DMS53 treated with DMSO at 0.1 percent for 48 hours (cell line): ENCODE measurements around the gene EVX1.

ENCODE experiments used
- DNase-seq: peaks from one replicate; lab custom pipeline; 2025; ENCODE audit not compliant: unreplicated experiment; lab: John Stamatoyannopoulos, UW

Gene EVX1

DNA sequence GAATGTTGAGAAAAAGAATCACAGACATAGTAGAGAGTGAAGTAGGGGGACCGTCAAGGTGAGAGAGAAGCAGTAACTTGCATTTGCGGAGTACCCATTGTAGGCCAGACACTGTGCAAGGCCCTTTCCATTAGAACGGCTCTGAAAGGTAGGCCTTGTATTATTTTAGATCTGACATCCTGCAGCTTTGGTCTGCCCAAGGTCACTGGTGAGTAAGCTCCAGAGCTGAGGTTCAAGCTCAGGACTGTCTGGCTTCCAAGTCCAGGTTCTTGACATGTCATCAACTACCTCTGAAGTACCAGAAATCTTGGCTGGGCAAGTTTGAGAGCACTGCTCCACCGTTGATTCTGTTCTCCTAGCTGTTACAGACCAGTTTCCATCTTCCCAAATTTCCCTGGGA is 13.2 kb upstream of the EVX1 start:
- DNase-seq: no peak

- peak; percentile 57 for DNase-seq
Measured at GRCh38 chr7:27235387-27236311, 7.0 kb upstream of the EVX1 start.

GRCh38 chr7:27237735-27238334 is 4.8 kb upstream of the EVX1 start:
- DNase-seq: no peak

DNA sequence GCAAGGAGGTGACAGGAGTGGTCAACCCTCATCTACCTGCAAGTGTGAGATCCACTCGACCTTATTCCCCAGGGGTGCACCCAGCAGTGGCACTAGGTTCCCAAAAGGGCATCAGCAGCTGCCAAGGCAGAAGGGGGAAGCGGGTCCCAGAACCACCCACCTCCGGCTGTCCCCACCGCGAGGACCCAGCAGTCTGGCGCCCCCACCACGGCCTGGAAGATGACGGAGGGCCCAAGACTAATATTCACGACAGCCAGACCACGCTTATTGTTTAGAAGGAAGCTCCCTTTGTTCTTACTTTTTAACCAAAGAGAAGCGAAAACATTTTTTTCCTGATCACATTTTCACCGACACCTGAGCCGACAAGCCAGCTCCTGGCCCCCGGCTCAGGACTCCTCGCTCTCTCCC is 3.6 kb upstream of the EVX1 start:
- DNase-seq: no peak

- no peak for DNase-seq
Measured at GRCh38 chr7:27239387-27240014, 3.1 kb upstream of the EVX1 start.

- DNase-seq: no peak
Measured at GRCh38 chr7:27240015-27240731, 2.4 kb upstream of the EVX1 start.

DNA sequence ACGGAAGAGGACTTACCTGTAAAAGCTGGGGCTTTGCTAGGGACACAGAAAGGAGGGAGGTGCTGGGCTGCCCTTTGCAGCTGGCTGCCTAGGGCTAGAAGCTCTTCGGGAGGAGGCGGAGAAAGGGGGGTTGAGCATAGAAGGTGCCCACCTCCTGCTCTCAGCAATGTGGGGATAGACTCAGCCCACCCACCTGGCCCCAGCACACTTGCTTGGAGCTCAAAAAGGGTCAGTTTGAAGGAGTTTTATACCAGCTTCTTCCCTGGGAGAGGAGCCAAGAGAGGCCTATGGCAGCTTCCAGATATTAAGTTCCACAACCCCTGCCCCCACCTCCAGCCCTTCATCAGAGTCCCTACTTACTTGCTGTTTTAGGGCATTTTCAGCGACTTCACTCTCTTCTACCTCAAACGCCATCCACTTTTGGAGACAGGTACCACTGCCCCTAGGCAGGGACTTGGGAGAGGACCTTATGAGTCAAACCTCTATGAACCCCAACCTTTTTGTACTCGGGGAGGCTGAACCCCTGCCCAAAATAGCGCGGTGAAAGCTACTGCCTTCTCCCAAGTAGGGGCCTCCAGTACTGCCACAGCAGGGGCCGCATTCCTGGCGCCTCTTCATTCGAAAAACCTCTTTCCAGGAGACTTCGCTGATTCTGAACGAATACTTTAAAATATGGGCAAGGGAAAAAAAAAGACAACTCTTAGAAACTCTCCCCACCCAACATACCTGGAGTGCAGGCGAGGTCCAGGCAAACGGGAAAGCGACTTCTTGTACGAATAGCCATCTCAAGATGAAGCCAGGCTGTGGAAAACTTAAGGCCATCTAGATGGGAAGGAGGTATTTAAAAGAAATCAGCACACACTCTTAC is 1.2 kb upstream of the EVX1 start:
- DNase-seq: no peak

DNA sequence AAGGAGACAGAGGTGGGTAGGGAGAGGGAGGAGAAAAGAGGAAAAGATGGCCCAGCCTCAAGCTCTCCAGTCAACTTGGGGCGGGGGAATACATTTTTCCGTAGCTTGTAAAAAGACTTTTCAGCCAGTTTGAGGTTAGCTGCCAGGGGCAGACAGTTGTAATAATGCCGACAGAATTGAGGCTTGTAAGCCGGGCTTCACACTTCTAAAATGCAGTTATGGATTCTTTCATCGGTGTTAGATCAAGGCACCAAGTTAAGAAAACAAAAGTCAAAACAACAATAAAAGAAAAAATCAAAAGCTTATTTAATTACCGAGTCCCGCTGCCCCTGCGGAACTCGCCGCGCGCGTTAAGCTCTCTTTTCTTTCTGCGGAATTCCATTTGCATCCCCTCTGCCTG is 448 bp upstream of the EVX1 start:
- DNase-seq: no peak

GRCh38 chr7:27243340-27244163 is 950 bp downstream of the EVX1 start:
- DNase-seq: no peak

DNA sequence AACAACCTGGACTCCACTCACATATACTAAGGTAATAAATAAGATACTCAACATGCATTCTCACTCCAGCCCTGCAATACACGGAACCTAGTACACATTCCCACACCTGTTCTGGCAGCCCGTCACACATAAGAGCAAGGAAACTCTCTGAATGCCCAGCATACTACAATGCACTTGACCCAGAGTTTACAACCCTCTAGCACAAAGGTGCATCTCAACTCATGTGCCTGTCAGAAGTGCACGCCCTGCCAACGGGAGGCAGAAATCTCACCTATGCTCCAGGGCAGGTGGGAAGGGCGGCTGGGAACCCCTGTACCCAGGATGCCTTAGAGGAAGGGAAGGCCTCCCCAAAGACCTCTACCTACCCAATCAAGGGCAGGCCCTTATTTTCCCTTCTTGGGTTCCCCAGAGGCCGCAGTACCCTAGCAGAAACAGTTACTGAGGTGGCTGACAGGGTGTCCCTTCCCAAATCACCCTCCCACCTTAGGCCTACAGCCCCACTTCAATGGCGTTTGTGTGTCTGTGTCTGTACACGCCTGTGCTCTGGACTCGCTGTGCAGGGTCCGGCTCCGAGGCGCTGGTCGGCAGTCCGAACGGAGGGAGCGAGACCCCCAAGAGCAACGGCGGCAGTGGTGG is 2.0 kb downstream of the EVX1 start:
- DNase-seq: peak; percentile 56

DNA sequence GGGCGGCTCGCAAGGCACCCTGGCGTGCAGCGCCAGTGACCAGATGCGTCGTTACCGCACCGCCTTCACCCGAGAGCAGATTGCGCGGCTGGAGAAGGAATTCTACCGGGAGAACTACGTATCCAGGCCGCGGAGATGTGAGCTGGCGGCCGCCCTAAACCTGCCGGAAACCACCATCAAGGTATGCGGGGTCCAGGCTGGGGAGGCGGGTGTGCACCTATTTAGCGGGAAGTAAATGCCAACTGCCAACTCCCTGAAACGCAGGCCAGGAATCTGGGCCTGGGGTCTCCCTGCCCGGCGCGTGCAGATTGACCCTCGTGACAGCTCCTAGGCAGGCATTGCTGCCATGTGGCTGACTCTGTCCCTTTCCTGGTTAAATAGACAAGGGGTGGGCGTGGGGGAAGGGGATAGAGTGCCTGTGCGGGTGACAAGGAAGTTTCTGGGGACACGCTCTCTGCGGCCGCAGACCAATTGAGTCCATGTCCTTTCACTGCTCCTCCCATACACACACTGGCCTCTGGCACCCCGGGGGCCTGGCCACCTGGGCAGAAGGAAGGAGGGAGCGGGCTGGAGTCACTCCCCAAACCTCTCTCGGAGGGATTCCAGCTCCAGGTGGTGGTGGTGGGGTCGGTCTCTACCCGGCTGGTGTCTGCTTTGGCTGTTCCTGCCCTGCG is 2.7 kb downstream of the EVX1 start:
- no peak for DNase-seq

- DNase-seq: peak; percentile 47
Measured at GRCh38 chr7:27245798-27246691, 3.4 kb downstream of the EVX1 start.

DNA sequence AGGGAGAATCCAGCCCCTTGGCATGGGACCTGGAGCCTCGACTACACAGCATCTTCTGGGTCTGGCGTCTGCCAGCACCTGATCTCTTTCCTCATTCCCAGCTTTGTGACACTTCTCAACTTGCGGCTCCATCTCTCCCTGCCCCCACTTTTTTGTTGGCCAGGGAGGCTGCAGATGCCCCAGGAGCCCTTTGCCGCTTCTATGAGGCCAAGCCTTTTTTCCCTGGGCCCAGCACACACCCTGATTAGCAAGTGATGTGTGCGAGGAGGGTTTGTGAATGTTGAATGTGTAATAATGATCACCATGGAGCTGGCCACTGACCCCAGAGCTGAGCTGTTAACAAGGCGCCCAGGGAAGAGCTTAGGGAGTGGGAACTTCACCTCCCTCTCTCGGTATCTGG is 4.4 kb downstream of the EVX1 start:
- DNase-seq: no peak

DNA sequence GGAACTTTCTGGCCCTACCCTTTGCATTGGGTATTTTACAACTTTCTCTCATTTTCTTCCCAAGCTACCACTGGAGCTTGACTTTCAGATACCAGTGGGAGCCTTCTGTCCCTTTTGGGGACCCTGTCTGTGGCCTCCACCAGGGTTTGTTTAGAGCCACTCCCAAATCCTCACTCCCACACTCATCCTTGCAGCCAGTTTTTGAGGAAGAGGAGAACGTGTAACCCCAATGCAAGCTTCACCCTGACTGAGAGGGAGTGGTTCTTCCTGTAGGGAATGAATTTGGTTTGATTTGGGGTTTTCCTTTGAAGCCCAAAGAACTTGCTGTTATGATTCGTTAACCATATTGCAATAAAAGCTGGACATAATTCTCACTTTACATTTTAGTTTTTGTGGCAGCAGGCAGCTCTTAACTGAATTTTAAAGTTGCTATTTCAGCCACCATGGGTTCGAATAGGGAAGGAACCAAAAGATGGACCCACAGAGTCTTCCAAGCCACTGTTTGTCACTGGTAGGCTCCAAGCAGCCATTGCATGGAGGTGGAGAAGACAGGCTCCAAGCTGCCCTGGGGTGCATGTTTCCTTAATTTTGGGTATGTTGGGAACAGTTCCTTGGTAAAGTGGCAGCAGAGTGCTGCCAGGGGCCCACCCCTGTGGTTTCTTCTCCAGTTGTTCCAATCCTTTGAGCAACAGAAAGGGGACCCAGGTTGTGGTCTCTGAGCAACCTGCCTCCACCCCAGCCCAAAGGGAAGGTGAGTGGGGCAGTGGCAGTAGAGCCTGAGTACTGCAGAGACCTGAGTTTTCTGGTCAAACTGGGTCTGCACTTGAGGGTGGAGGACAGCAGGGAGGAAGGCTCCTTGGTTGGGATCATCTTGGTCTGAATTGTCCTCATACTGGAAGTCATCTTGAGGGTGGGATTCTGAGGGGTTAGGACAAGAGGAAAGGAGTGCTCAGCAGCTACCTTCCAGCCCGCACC is 5.1 kb downstream of the EVX1 start:
- no peak for DNase-seq

- no peak for DNase-seq
Measured at GRCh38 chr7:27248427-27248806, 5.8 kb downstream of the EVX1 start.

DNA sequence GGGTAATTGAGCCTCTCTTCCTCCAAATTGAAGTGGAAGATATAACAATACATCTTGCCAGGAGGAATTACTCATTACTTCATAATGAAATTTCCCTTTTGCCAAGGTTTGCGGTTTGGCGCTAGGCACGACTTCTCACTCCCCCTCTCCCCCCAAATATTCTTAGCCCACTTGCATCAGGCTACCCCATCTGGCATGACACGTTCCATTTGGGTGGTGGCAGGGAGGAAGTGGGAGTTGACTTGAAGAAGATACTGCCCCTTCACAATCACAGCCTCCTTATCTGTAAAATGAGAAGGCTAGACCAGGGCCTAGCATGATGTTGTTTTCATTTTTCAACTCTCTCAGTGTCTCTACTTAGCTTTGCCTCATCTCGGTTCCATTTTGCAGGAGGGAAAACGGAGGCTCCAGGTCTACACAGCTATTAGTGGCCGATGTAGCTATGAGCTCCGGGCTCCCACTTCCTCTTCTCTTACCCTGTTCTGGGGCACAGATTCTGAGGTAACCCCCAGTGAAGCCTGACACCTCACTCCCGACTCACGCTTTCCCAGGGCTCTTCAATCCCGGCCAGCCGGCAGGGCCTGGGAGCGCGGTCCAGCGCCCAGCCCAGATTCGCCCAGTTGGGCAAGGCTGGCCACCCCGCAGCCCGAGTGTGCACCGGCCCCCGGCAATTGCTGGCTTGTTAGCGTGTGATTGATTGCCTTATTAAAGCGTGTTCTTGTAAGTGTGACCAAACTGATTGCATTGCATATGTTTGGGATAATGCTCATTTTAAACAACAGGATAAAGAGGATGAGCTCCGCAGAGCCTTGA is 6.5 kb downstream of the EVX1 start:
- no peak for DNase-seq
